ENCODE results near the gene TMEM132D. TPM values are rescaled to one million over a fixed set of nuclear protein-coding genes. Genes with fewer than 3 reads are reported as not detected.

The TMEM132D gene
- total and polyA plus RNA-seq, 2 of the 8 experiments (the other 6 are each of a cell fraction or from before 2014, with no cell fraction given) = 3.5 to 10.1 TPM

DNA sequence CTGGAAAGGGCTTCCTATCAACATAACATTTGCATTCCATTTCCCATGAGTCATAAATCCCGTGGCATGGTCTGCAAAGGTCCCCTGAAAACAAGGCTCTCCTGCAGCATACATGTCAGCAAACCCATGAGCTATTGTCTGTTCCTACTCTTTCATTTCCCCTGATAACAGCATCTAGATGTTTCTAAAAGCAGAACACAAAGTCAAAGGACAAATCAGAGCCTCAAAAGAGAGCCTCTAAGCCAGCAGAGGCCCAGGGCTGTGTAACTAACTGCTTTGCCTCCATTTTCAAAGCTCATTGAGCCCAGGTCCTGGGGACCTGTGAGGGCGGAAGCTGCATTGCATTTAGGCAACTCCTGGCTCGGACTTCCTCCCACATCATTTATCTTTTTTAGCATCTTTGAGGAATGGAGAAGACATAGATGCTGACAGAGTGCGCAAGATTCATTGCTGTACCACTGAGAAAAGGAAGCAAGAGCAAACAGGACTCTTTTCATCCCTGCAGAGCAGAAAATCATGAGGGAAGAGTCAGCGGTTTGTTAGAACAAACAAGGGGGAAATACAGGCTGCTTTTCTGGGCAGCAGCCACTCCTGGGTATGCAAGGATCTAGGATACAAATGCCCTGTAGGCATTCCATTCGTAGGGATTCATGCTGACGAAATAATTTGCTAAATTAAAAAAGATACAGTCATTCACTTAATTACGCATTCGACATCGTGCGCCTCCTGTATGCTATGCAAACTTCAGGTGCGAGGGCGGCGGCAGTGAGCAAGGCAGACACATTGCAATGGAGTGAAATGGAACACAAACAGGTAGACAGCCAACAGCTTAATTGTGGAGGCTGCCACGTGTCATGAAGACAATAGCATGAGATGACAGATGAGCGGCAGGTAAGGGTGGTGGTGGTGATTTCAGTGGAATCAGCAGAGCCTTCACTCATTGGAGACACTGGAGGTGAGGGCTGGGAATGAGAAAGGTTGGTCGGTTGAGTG, 131.0 kb downstream of the TMEM132D start (continued):
- TF ChIP-seq JUND (IDR thresholded peaks at IDR 0.05; ENCODE audit: low read length) (peak; percentile 79; the same call in 1 of the 2 replicates), CTBP2 (IDR thresholded peaks at IDR 0.05; ENCODE audit: borderline replicate concordance, insufficient read depth, insufficient read length, low read length) (no peak), TAF1 (IDR thresholded peaks at IDR 0.05; ENCODE audit: low read depth, low read length) (no peak), PHF8 (conservative IDR thresholded peaks at IDR 0.05; ENCODE audit: low read depth, low read length) (no peak)

All from H1 (cell line).